A549 (cell line): Measurements from ENCODE around the gene NDEL1. TPM values are rescaled to one million over a fixed set of nuclear protein-coding genes. Genes with fewer than 3 reads are reported as not detected.

ENCODE experiments used
- ATAC-seq, 2 experiments: fragments of 200-7000 bp in 1 of 2; fragments of >200 bp in 1 of 2; cut with Nextera tagmentation in 1 of 2; cut with Tn5 transposase in 1 of 2; 3 replicates each; pipeline versions ENCODE4 v1.8.0 to v1.9.1; 2018 to 2020; ENCODE audit warnings: mild to moderate bottlenecking in 1 of 2, moderate library complexity in 1 of 2
- CTCF ChIA-PET: fragments of 300-600 bp; sonication (Branson Sonifier 250); formaldehyde crosslinking; extraction: SDS; loops from one replicate; lab custom pipeline; 2021; ENCODE audit warnings: antibody characterized with exemption, inconsistent platforms; lab: Yijun Ruan, JAX
- POLR2A ChIA-PET: fragments of 350-600 bp; formaldehyde crosslinking; extraction: SDS; loops from one replicate; lab custom pipeline; 2021; ENCODE audit warnings: antibody characterized with exemption, inconsistent platforms; lab: Yijun Ruan, JAX
- DNase-seq, 2 experiments: peaks; one replicate each; pipeline versions ENCODE4 v3.0.0 to v3.0.0-alpha.2; 2011 to 2016; ENCODE audit warnings: low read depth in 1 of 2, low spot score in 1 of 2
- FAIRE-seq: peaks from 2 replicates; lab custom pipeline; 2011; peaks lifted over from hg19 to GRCh38; lab: Jason Lieb, UNC
- H3K27ac ChIP-seq, 2 experiments: fragments of >200 bp; sonication (Bioruptor Twin); formaldehyde crosslinking; 3 replicates each; pipeline ENCODE4 v1.5.1; 2016 to 2017
- H3K4me1 ChIP-seq: fragments of >200 bp; sonication (Bioruptor Twin); formaldehyde crosslinking; 3 replicates; pipeline ENCODE4 v1.6.1; 2016
- H3K4me2 ChIP-seq: fragments of >200 bp; sonication (Bioruptor Twin); formaldehyde crosslinking; 3 replicates; pipeline ENCODE4 v1.6.1; 2016
- H3K4me3 ChIP-seq: fragments of >200 bp; sonication (Bioruptor Twin); formaldehyde crosslinking; 3 replicates; pipeline ENCODE4 v1.5.1; 2016
- H3K9me3 ChIP-seq: fragments of >200 bp; sonication (Bioruptor Twin); formaldehyde crosslinking; 3 replicates; pipeline ENCODE4 v1.6.1; 2016
- CEBPB ChIP-seq, 2 experiments: fragments of >200 bp in 1 of 2; sonication (Bioruptor Twin) in 1 of 2; formaldehyde crosslinking in 1 of 2; IDR thresholded peaks; 2 replicates each; pipeline ENCODE4 v1.6.1; 2012 to 2016
- CHD4 ChIP-seq: fragments of 200-600 bp; sonication (generic); IDR thresholded peaks from 2 replicates; pipeline ENCODE4 v1.6.1; 2016; ENCODE audit warnings: antibody characterized with exemption, mild to moderate bottlenecking, borderline replicate concordance
- ESRRA ChIP-seq: fragments of 150-350 bp; IDR thresholded peaks from 2 replicates; pipeline ENCODE4 v1.6.1; 2014; ENCODE audit warnings: mild to moderate bottlenecking, low read length, borderline replicate concordance
- FOSB ChIP-seq: fragments of 250-450 bp; sonication (Bioruptor Pico); IDR thresholded peaks from 2 replicates; pipeline ENCODE4 v1.5.0; 2020; ENCODE audit warnings: mild to moderate bottlenecking, moderate library complexity
- HEYL ChIP-seq: fragments of 250-450 bp; sonication (Bioruptor Pico); IDR thresholded peaks from 2 replicates; pipeline ENCODE4 v1.8.0; 2021; ENCODE audit warnings: mild to moderate bottlenecking, moderate library complexity
- HOXA7 ChIP-seq: fragments of 250-450 bp; sonication (Bioruptor Pico); IDR thresholded peaks from 2 replicates; pipeline ENCODE4 v1.5.0; 2020; ENCODE audit warnings: mild to moderate bottlenecking, moderate library complexity
- HOXB13 ChIP-seq: fragments of 250-450 bp; sonication (Bioruptor Pico); IDR thresholded peaks from 2 replicates; pipeline ENCODE4 v1.5.0; 2020; ENCODE audit warnings: low read depth, mild to moderate bottlenecking, moderate library complexity
- KDM1A ChIP-seq: fragments of 200-600 bp; sonication (generic); IDR thresholded peaks from 2 replicates; pipeline ENCODE4 v1.6.1; 2016; ENCODE audit warnings: low read depth, mild to moderate bottlenecking
- MAZ ChIP-seq: fragments of 150-350 bp; IDR thresholded peaks from 2 replicates; pipeline ENCODE4 v1.6.1; 2014; ENCODE audit warnings: antibody characterized with exemption, low read depth, low read length, borderline replicate concordance
- NR3C1 ChIP-seq: fragments of >200 bp; sonication (Bioruptor Twin); formaldehyde crosslinking; IDR thresholded peaks from 3 replicates; pipeline ENCODE4 v1.6.1; 2017
- RARB ChIP-seq: fragments of 250-450 bp; sonication (Bioruptor Pico); IDR thresholded peaks from 2 replicates; pipeline ENCODE4 v1.8.0; 2021; ENCODE audit warnings: mild to moderate bottlenecking, moderate library complexity
- RFX5 ChIP-seq: fragments of 450-650 bp; IDR thresholded peaks from 2 replicates; pipeline ENCODE4 v1.7.1; 2014; ENCODE audit warnings: antibody characterized with exemption, mild to moderate bottlenecking, moderate library complexity
- TFCP2L1 ChIP-seq: fragments of 250-450 bp; sonication (Bioruptor Pico); IDR thresholded peaks from 2 replicates; pipeline ENCODE4 v1.5.0; 2021; ENCODE audit warnings: mild to moderate bottlenecking
- ZC3H11A ChIP-seq: fragments of 450-650 bp; IDR thresholded peaks from 2 replicates; pipeline ENCODE4 v1.6.1; 2014; ENCODE audit warnings: antibody characterized with exemption, mild to moderate bottlenecking
- ZFP36 ChIP-seq: fragments of 450-650 bp; IDR thresholded peaks from 2 replicates; pipeline ENCODE4 v1.6.1; 2014; ENCODE audit warnings: borderline replicate concordance; ENCODE audit not compliant: partially characterized antibody
- ZNF302 ChIP-seq: fragments of 250-450 bp; sonication (Bioruptor Pico); IDR thresholded peaks from 2 replicates; pipeline ENCODE4 v1.9.0; 2021; ENCODE audit warnings: inconsistent platforms, mild to moderate bottlenecking, moderate library complexity
- WGBS: methylation state at CpG from one replicate; pipeline ENCODE4 v1.1.6; 2017; ENCODE audit errors: missing lambda C conversion rate; 5-methylcytosine and 5-hydroxymethylcytosine counted together
- polyA plus RNA-seq, 4 experiments: library from polyadenylated mRNA; depleted of rRNA in 3 of 4; stranded (reverse); fragments of >200 nt; fragmentation: RNase III in 1 of 4; extraction: RNeasy Plus Mini Kit Qiagen cat#74134 plus additional on column Dnase treatment in 1 of 4; gene quantifications; 2 replicates in 3 of 4; 3 replicates in 1 of 4; pipeline ENCODE4 v1.2.3, GENCODE V29; 2011 to 2017
- TF ChIP-seq, protein P1 (sequence below): IDR thresholded peaks from 2 replicates; pipeline ENCODE4 v1.6.1; 2012
- TF ChIP-seq, protein P2 (sequence below): fragments of 450-650 bp; IDR thresholded peaks from 2 replicates; pipeline ENCODE4 v1.6.1; 2014; ENCODE audit warnings: antibody characterized with exemption

Gene NDEL1
- polyA plus RNA-seq, 2 of the 4 experiments (the other 2 are of a cell fraction) = 53.3 to 91.0 TPM

DNA sequence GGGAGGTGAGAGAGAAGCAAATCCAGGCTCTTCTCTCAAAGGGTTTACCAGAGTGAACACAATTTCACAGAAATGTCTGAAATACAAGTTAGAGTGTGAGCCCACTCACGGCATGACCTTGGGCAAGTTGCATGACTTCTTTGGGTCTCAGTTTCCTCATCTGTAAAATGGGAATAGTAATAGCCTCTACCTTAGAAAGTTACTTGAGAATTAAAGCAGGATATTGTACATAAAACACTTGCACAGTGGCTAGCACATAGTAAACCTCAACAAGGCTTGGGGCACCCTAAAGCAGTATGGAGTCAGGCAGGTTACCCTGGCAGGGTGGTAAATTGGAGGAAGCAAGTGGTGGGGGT, 24.8 kb upstream of the NDEL1 start:
- DNase-seq (no peak), FAIRE-seq (no peak), ATAC-seq (no peak)
- 54% methylated on average over 1 of the region's 1 CpG for WGBS
- H3K4me3 ChIP-seq = no peak overlapping the region
- H3K9me3 ChIP-seq = no peaks in the 10 kb centered on the region
- ChIA-PET CTCF (interaction anchor here (0.6 to 9.9 kb wide), 44 partner anchors 9 to 1381 kb away, joined by 3 to 112 read pairs (median 4); partner anchors contain the start of genes CCDC42, NDEL1 and RNF222), POLR2A (interaction anchor here (1.2 kb wide), 2 partner anchors 25 to 27 kb away, joined by 5 to 7 read pairs; partner anchors contain the start of gene NDEL1)
- H3K4me1 ChIP-seq = peaks cover 6% of the 10 kb centered on the region; the same call in 2 of the 3 replicates
- TF ChIP-seq, protein P1, sequence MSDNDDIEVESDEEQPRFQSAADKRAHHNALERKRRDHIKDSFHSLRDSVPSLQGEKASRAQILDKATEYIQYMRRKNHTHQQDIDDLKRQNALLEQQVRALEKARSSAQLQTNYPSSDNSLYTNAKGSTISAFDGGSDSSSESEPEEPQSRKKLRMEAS = no peak
- TF ChIP-seq, protein P2, sequence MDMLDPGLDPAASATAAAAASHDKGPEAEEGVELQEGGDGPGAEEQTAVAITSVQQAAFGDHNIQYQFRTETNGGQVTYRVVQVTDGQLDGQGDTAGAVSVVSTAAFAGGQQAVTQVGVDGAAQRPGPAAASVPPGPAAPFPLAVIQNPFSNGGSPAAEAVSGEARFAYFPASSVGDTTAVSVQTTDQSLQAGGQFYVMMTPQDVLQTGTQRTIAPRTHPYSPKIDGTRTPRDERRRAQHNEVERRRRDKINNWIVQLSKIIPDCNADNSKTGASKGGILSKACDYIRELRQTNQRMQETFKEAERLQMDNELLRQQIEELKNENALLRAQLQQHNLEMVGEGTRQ = no peak
- TF ChIP-seq RFX5 = no peak
- 0 out of 2 replicates have a peak, but pooled peaks have one; percentile 41 for TF ChIP-seq KDM1A
- TF ChIP-seq HOXB13 (CRISPR knock-in tag) = no peak
- peak overlapping the region; percentile 62; the same call in 1 of the 3 replicates for H3K4me2 ChIP-seq
- no peak overlapping the region for H3K27ac ChIP-seq

DNA sequence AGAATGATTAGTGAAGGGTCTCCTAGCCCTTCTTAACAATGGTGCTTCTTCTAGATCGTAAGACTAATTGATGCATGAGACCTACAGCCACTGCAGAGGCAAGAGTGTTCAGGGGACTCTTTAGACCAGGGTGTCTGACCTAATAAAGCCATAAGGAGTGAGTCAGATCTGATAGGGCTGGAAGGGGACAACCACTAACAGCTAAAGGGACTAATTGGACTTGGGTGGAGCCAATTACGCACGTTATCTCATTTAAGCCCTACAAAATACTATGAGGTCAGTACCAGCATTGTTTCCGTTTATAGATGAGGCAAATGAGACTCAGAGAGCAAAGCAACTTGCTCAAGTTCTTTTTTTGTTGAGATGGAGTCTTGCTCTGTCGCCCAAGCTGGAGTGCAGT, 23.6 kb upstream of the NDEL1 start:
- FAIRE-seq (no peak), DNase-seq (no peak), ATAC-seq (no peak)
- WGBS = 77% methylated on average over 5 of the region's 5 CpGs
- CTCF ChIA-PET = interaction anchor here (0.6 to 9.9 kb wide), 8 partner anchors 19 to 1040 kb away, joined by 3 to 112 read pairs (median 12); no protein-coding TSS in a partner anchor
- Histone ChIP-seq H3K4me2 (no peak overlapping the region), H3K27ac (no peak overlapping the region), H3K4me3 (no peak overlapping the region)
- no peak for TF ChIP-seq MAZ
- TF ChIP-seq ZNF302 (CRISPR knock-in tag) = no peak
- TF ChIP-seq TFCP2L1 (CRISPR knock-in tag) = no peak
- TF ChIP-seq HEYL = no peak
- TF ChIP-seq NR3C1 = no peak
- TF ChIP-seq CEBPB (IDR thresholded peaks at IDR 0.05) = no peak
- TF ChIP-seq, all 56 proteins: peak for 0
- Histone ChIP-seq H3K9me3 (no peaks in the 10 kb centered on the region), H3K4me1 (peaks cover 6% of the 10 kb centered on the region; the same call in 2 of the 3 replicates)
- POLR2A ChIA-PET = no interaction called here

DNA sequence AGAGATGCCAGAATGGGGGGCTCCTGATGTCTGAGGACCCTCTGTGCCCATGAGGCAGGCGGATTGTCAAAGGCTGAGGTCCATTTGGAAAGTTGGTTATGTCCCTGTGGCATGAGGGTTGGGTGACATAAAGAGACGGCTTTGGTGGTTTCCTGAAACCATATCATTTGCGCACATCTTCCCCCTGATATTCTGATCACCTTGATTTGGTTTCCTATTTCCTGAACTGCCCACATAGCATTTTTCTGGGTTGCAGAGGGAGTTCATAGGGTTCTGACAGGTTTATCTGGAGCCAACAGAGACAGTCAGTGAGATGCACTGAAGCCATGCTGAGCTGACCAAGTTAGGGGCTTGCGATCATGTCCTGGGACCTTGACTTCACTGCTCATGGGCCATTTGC, 22.4 kb upstream of the NDEL1 start:
- no peak for DNase-seq
- POLR2A ChIA-PET = interaction anchor here (0.6 kb wide), 1 partner anchor 87 kb away, joined by 3 read pairs; no protein-coding TSS in a partner anchor
- Histone ChIP-seq H3K4me2 (no peak overlapping the region), H3K4me1 (peaks cover 14% of the 10 kb centered on the region; the same call in 2 of the 3 replicates), H3K9me3 (no peaks in the 10 kb centered on the region), H3K4me3 (no peak overlapping the region), H3K27ac (no peak overlapping the region)
- no peak for ATAC-seq
- CTCF ChIA-PET = interaction anchor here (0.7 to 9.9 kb wide), 4 partner anchors 24 to 333 kb away, joined by 3 to 112 read pairs (median 7); no protein-coding TSS in a partner anchor
- 62% methylated on average over 4 of the region's 4 CpGs for WGBS
- no peak for FAIRE-seq
- TF ChIP-seq RARB (CRISPR knock-in tag) = no peak
- no peak for TF ChIP-seq FOSB
- no peak for TF ChIP-seq HOXA7 (CRISPR knock-in tag)

DNA sequence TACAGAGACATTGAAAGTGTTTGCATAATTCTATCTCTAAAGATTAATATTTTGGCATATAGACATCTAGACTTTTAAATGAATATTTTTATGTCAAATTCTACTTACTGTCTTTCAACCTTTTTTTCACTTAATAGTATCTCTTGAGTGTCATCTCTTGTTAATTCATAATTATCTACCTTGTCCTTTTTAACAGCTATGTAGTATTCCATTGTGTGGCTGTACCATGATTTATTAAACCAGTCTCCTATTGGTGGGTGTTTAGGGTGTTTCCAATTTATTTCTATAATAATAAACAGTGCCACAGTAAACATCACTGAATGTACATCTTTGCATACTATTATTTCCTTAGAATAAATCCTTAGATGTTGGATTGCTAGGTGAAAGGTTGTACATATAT, 21.7 kb upstream of the NDEL1 start:
- peaks cover 15% of the 10 kb centered on the region; the same call in 2 of the 3 replicates for H3K4me1 ChIP-seq
- no peak overlapping the region for H3K27ac ChIP-seq
- FAIRE-seq = no peak
- DNase-seq = no peak
- TF ChIP-seq ZC3H11A (no peak), RFX5 (no peak), ZFP36 (no peak), ESRRA (no peak), CHD4 (no peak), ZNF302 (CRISPR knock-in tag) (no peak)
- TF ChIP-seq, all 56 proteins: peak for 0
- POLR2A ChIA-PET = no interaction called here
- Histone ChIP-seq H3K4me2 (no peak overlapping the region), H3K9me3 (no peaks in the 10 kb centered on the region), H3K4me3 (no peak overlapping the region)
- no peak for ATAC-seq
- CTCF ChIA-PET = interaction anchor here (0.6 to 9.9 kb wide), 5 partner anchors 10 to 333 kb away, joined by 3 to 112 read pairs (median 4); no protein-coding TSS in a partner anchor
